MM.1S (cell line): ENCODE results near the gene NACA2.

Experiments
- CTCF ChIP-seq: fragments of 300-600 bp; sonication (generic); IDR thresholded peaks from 2 replicates; pipeline ENCODE4 v1.5.1; 2016; ENCODE audit warnings: antibody characterized with exemption, low read length, mixed read lengths
- EZH2 ChIP-seq: fragments of 300-600 bp; sonication (generic); optimal IDR thresholded peaks from 2 replicates; pipeline ENCODE3; 2017; ENCODE audit warnings: low read depth, mild to moderate bottlenecking, antibody characterized with exemption, low read length, mixed read lengths
- EZH2phosphoT487 ChIP-seq: fragments of 300-600 bp; sonication (generic); IDR thresholded peaks from 2 replicates; pipeline ENCODE4 v1.6.1; 2018; ENCODE audit warnings: antibody characterized with exemption, low read length

GRCh38 chr17:61598014-61598413 lies 7.0 kb upstream of the NACA2 start:
- no peak for TF ChIP-seq CTCF
- no peak for TF ChIP-seq EZH2
- TF ChIP-seq EZH2phosphoT487 = no peak
